A549 (cell line): Measurements from ENCODE around the gene MINDY1. TPM values are rescaled to one million over a fixed set of nuclear protein-coding genes. Genes with fewer than 3 reads are reported as not detected.

ENCODE experiments used
- ATAC-seq, 2 experiments: fragments of 200-7000 bp in 1 of 2; fragments of >200 bp in 1 of 2; cut with Nextera tagmentation in 1 of 2; cut with Tn5 transposase in 1 of 2; 3 replicates each; pipeline versions ENCODE4 v1.8.0 to v1.9.1; 2018 to 2020; ENCODE audit warnings: mild to moderate bottlenecking in 1 of 2, moderate library complexity in 1 of 2
- CTCF ChIA-PET: fragments of 300-600 bp; sonication (Branson Sonifier 250); formaldehyde crosslinking; extraction: SDS; loops from one replicate; lab custom pipeline; 2021; ENCODE audit warnings: antibody characterized with exemption, inconsistent platforms; lab: Yijun Ruan, JAX
- POLR2A ChIA-PET: fragments of 350-600 bp; formaldehyde crosslinking; extraction: SDS; loops from one replicate; lab custom pipeline; 2021; ENCODE audit warnings: antibody characterized with exemption, inconsistent platforms; lab: Yijun Ruan, JAX
- DNase-seq, 2 experiments: peaks; one replicate each; pipeline versions ENCODE4 v3.0.0 to v3.0.0-alpha.2; 2011 to 2016; ENCODE audit warnings: low read depth in 1 of 2, low spot score in 1 of 2
- FAIRE-seq: peaks from 2 replicates; lab custom pipeline; 2011; peaks lifted over from hg19 to GRCh38; lab: Jason Lieb, UNC
- H3K27ac ChIP-seq, 2 experiments: fragments of >200 bp; sonication (Bioruptor Twin); formaldehyde crosslinking; 3 replicates each; pipeline ENCODE4 v1.5.1; 2016 to 2017
- H3K4me1 ChIP-seq: fragments of >200 bp; sonication (Bioruptor Twin); formaldehyde crosslinking; 3 replicates; pipeline ENCODE4 v1.6.1; 2016
- H3K4me2 ChIP-seq: fragments of >200 bp; sonication (Bioruptor Twin); formaldehyde crosslinking; 3 replicates; pipeline ENCODE4 v1.6.1; 2016
- H3K4me3 ChIP-seq: fragments of >200 bp; sonication (Bioruptor Twin); formaldehyde crosslinking; 3 replicates; pipeline ENCODE4 v1.5.1; 2016
- H3K9me3 ChIP-seq: fragments of >200 bp; sonication (Bioruptor Twin); formaldehyde crosslinking; 3 replicates; pipeline ENCODE4 v1.6.1; 2016
- ATOH8 ChIP-seq: fragments of 250-450 bp; sonication (Bioruptor Pico); IDR thresholded peaks from 2 replicates; pipeline ENCODE4 v1.5.0; 2020; ENCODE audit warnings: low read depth, mild to moderate bottlenecking, moderate library complexity
- CBX8 ChIP-seq: fragments of 200-600 bp; sonication (generic); IDR thresholded peaks from 2 replicates; pipeline ENCODE4 v1.6.1; 2016
- CHD2 ChIP-seq: fragments of 150-350 bp; IDR thresholded peaks from 2 replicates; pipeline ENCODE4 v1.6.1; 2014; ENCODE audit warnings: low read length; ENCODE audit not compliant: partially characterized antibody
- CTCF ChIP-seq: fragments of >200 bp; sonication (Bioruptor Twin); formaldehyde crosslinking; IDR thresholded peaks from 3 replicates; pipeline ENCODE4 v1.5.1; 2016
- E2F6 ChIP-seq: IDR thresholded peaks from 2 replicates; pipeline ENCODE4 v1.6.1; 2012; ENCODE audit warnings: low read depth, borderline replicate concordance
- EHMT2 ChIP-seq: fragments of 200-600 bp; sonication (generic); IDR thresholded peaks from 2 replicates; pipeline ENCODE4 v1.6.1; 2016; ENCODE audit warnings: antibody characterized with exemption, low read depth, mild to moderate bottlenecking, moderate library complexity
- ELK1 ChIP-seq: fragments of 150-350 bp; IDR thresholded peaks from 2 replicates; pipeline ENCODE4 v1.6.1; 2014; ENCODE audit warnings: low read depth, mild to moderate bottlenecking, low read length
- FOXS1 ChIP-seq: fragments of 250-450 bp; sonication (Bioruptor Pico); IDR thresholded peaks from 2 replicates; pipeline ENCODE4 v1.5.0; 2020; ENCODE audit warnings: mild to moderate bottlenecking, moderate library complexity
- GATA3 ChIP-seq: IDR thresholded peaks from 2 replicates; pipeline ENCODE4 v1.6.1; 2012; ENCODE audit warnings: borderline replicate concordance
- HOXB5 ChIP-seq: fragments of 250-450 bp; sonication (Bioruptor Pico); IDR thresholded peaks from 2 replicates; pipeline ENCODE4 v1.5.0; 2020; ENCODE audit warnings: mild to moderate bottlenecking, moderate library complexity
- KDM5A ChIP-seq: fragments of 200-600 bp; sonication (generic); IDR thresholded peaks from 2 replicates; pipeline ENCODE4 v1.6.1; 2016; ENCODE audit warnings: antibody characterized with exemption, mild to moderate bottlenecking
- MAX ChIP-seq: IDR thresholded peaks from 2 replicates; pipeline ENCODE4 v1.6.1; 2012
- MAZ ChIP-seq: fragments of 150-350 bp; IDR thresholded peaks from 2 replicates; pipeline ENCODE4 v1.6.1; 2014; ENCODE audit warnings: antibody characterized with exemption, low read depth, low read length, borderline replicate concordance
- NPAS2 ChIP-seq: fragments of 250-450 bp; sonication (Bioruptor Pico); IDR thresholded peaks from 2 replicates; pipeline ENCODE4 v1.8.0; 2022; ENCODE audit warnings: mild to moderate bottlenecking, moderate library complexity, borderline replicate concordance
- NR3C1 ChIP-seq: fragments of >200 bp; sonication (Bioruptor Twin); formaldehyde crosslinking; IDR thresholded peaks from 3 replicates; pipeline ENCODE4 v1.6.1; 2017
- POLR2A ChIP-seq: IDR thresholded peaks from 2 replicates; pipeline ENCODE4 v1.6.1; 2012; ENCODE audit warnings: mild to moderate bottlenecking, low read length
- RAD21 ChIP-seq, 2 experiments: fragments of >200 bp in 1 of 2; sonication (Bioruptor Twin) in 1 of 2; formaldehyde crosslinking in 1 of 2; IDR thresholded peaks in 1 of 2; conservative IDR thresholded peaks in 1 of 2; 2 replicates in 1 of 2; 3 replicates in 1 of 2; pipeline ENCODE4 v1.6.1; 2012 to 2018; ENCODE audit warnings: inconsistent platforms in 1 of 2
- RARB ChIP-seq: fragments of 250-450 bp; sonication (Bioruptor Pico); IDR thresholded peaks from 2 replicates; pipeline ENCODE4 v1.8.0; 2021; ENCODE audit warnings: mild to moderate bottlenecking, moderate library complexity
- REST ChIP-seq: fragments of 200-600 bp; sonication (generic); IDR thresholded peaks from 2 replicates; pipeline ENCODE4 v1.6.1; 2016; ENCODE audit warnings: antibody characterized with exemption, mild to moderate bottlenecking, moderate library complexity
- RNF2 ChIP-seq: fragments of 200-600 bp; sonication (generic); IDR thresholded peaks from 2 replicates; pipeline ENCODE4 v1.6.1; 2016; ENCODE audit warnings: low read depth, mild to moderate bottlenecking, antibody characterized with exemption, moderate library complexity, borderline replicate concordance
- SREBF2 ChIP-seq: fragments of 450-650 bp; IDR thresholded peaks from 2 replicates; pipeline ENCODE4 v1.6.1; 2014; ENCODE audit warnings: mild to moderate bottlenecking, moderate library complexity
- TFCP2L1 ChIP-seq: fragments of 250-450 bp; sonication (Bioruptor Pico); IDR thresholded peaks from 2 replicates; pipeline ENCODE4 v1.5.0; 2021; ENCODE audit warnings: mild to moderate bottlenecking
- TP53 ChIP-seq: fragments of 250-450 bp; sonication (Bioruptor Pico); IDR thresholded peaks from 2 replicates; pipeline ENCODE4 v1.5.0; 2021; ENCODE audit warnings: mild to moderate bottlenecking, moderate library complexity
- ZFP36 ChIP-seq: fragments of 450-650 bp; IDR thresholded peaks from 2 replicates; pipeline ENCODE4 v1.6.1; 2014; ENCODE audit warnings: borderline replicate concordance; ENCODE audit not compliant: partially characterized antibody
- WGBS: methylation state at CpG from one replicate; pipeline ENCODE4 v1.1.6; 2017; ENCODE audit errors: missing lambda C conversion rate; 5-methylcytosine and 5-hydroxymethylcytosine counted together
- polyA plus RNA-seq, 4 experiments: library from polyadenylated mRNA; depleted of rRNA in 3 of 4; stranded (reverse); fragments of >200 nt; fragmentation: RNase III in 1 of 4; extraction: RNeasy Plus Mini Kit Qiagen cat#74134 plus additional on column Dnase treatment in 1 of 4; gene quantifications; 2 replicates in 3 of 4; 3 replicates in 1 of 4; pipeline ENCODE4 v1.2.3, GENCODE V29; 2011 to 2017

Gene MINDY1
- polyA plus RNA-seq, 2 of the 4 experiments (the other 2 are of a cell fraction), result 4.8 to 5.2 TPM

- TF ChIP-seq EHMT2 (no peak), POLR2A (no peak), SREBF2 (no peak), NPAS2 (CRISPR knock-in tag) (no peak), CHD2 (no peak), E2F6 (no peak)
Measured at GRCh38 chr1:151001602-151002001, 5.1 kb downstream of the MINDY1 start (continued).

GRCh38 chr1:151000408-151000807 lies 6.3 kb downstream of the MINDY1 start:
- TF ChIP-seq TFCP2L1 (CRISPR knock-in tag), result no peak
- no peak for TF ChIP-seq ATOH8
- ATAC-seq, result no peak
- Histone ChIP-seq H3K4me2 (no peak overlapping the region), H3K27ac (no peak overlapping the region), H3K4me3 (no peak overlapping the region), H3K9me3 (no peaks in the 10 kb centered on the region), H3K4me1 (peaks cover 5% of the 10 kb centered on the region; the same call in 2 of the 3 replicates)
- DNase-seq, result no peak
- 87% methylated on average over 3 of the region's 3 CpGs for WGBS
- POLR2A ChIA-PET, result no interaction called here
- CTCF ChIA-PET, result interaction anchor here (0.6 to 24.0 kb wide), 3 partner anchors 15 to 78 kb away, joined by 4 to 586 read pairs (median 4); partner anchors contain the start of genes ANXA9 and CERS2
- no peak for FAIRE-seq

GRCh38 chr1:150999926-151000325 lies 6.8 kb downstream of the MINDY1 start:
- TF ChIP-seq KDM5A (no peak), ELK1 (no peak), CBX8 (no peak), RARB (no peak), ZFP36 (no peak), TP53 (no peak), RNF2 (no peak), MAX (no peak), REST (no peak), HOXB5 (CRISPR knock-in tag) (no peak), POLR2A (no peak), CTCF (no peak), MAZ (no peak), GATA3 (no peak), FOXS1 (no peak), NR3C1 (no peak), TFCP2L1 (CRISPR knock-in tag) (no peak), RAD21 (conservative IDR thresholded peaks at IDR 0.05 in 1 of 2, IDR thresholded peaks at IDR 0.05 in 1 of 2) (no peak)
- TF ChIP-seq, all 56 proteins: peak for 0
- Histone ChIP-seq H3K9me3 (no peaks in the 10 kb centered on the region), H3K4me3 (no peak overlapping the region), H3K4me1 (0 out of 3 replicates have a peak, but pooled peaks cover 4% of the 10 kb centered on the region), H3K4me2 (no peak overlapping the region), H3K27ac (no peak overlapping the region)
- DNase-seq (no peak), ATAC-seq (no peak), FAIRE-seq (no peak)
- WGBS, result 84% methylated on average over 2 of the region's 2 CpGs
- POLR2A ChIA-PET, result no interaction called here
- CTCF ChIA-PET, result interaction anchor here (0.6 to 24.0 kb wide), 6 partner anchors 14 to 323 kb away, joined by 3 to 586 read pairs (median 4); partner anchors contain the start of genes ANXA9 and CERS2
